ENCODE data around the gene ITGB3BP. TPM values are rescaled to one million over a fixed set of nuclear protein-coding genes. Genes with fewer than 3 reads are reported as not detected.

The ITGB3BP gene
- total and polyA plus RNA-seq, 2 of the 8 experiments (the other 6 are each of a cell fraction or from before 2014, with no cell fraction given): 17.6 to 49.1 TPM

GRCh38 chr1:63548877-63549276 lies 25.9 kb upstream of the ITGB3BP start:
- H3K18ac ChIP-seq (ENCODE audit: extremely low read depth, low read length): no peak overlapping the region
- no peak overlapping the region for H3K56ac ChIP-seq (replicated peaks; ENCODE audit: insufficient read length, low read depth, low read length)
- no peak overlapping the region for H4K5ac ChIP-seq (ENCODE audit: insufficient read length, low read depth, low read length)
- no peaks in the 10 kb centered on the region for H3K4me1 ChIP-seq (replicated peaks in 1 of 4; ENCODE audit: control insufficient read depth in 3 of 4, insufficient read depth in 4 of 4, low read length in 3 of 4)
- H3K23me2 ChIP-seq (ENCODE audit: low read depth, low read length): no peaks in the 10 kb centered on the region
- H3K4me2 ChIP-seq (ENCODE audit: insufficient read depth in 1 of 2, low read depth in 2 of 2, low read length in 2 of 2): no peak overlapping the region
- no peak overlapping the region for H3K4ac ChIP-seq (replicated peaks; ENCODE audit: insufficient read length, low read depth, low read length)
- H2AFZ ChIP-seq (ENCODE audit: low read length): no peak overlapping the region
- H3K36me3 ChIP-seq (ENCODE audit: control insufficient read depth in 2 of 4, insufficient read depth in 4 of 4, low read length in 3 of 4): no peaks in the 10 kb centered on the region
- no peaks in the 10 kb centered on the region for H3K9me3 ChIP-seq (ENCODE audit: insufficient read depth in 2 of 2, low read depth in 1 of 2, low read length in 1 of 2)
- H3K27me3 ChIP-seq (replicated peaks in 1 of 4; ENCODE audit: control insufficient read depth in 3 of 4, extremely low read depth in 1 of 4, insufficient read depth in 3 of 4, low read length in 3 of 4): no peaks in the 10 kb centered on the region
- no peak for DNase-seq (ENCODE audit: low read depth in 1 of 2, low spot score in 2 of 2)
- H3K79me2 ChIP-seq (ENCODE audit: control insufficient read depth in 1 of 2, insufficient read depth in 2 of 2, low read length in 2 of 2): no peaks in the 10 kb centered on the region
- H3K23ac ChIP-seq (ENCODE audit: insufficient read length): no peak overlapping the region
- WGBS, 2 experiments (ENCODE audit: extremely low coverage in 1 of 2, insufficient coverage in 1 of 2, insufficient read length in 1 of 2, insufficient replicate concordance in 2 of 2, low coverage in 1 of 2, low lambda C conversion rate in 2 of 2, missing lambda C conversion rate in 1 of 2): 97% methylated on average over 13 of the region's 13 CpGs; no CpG with 5 or more reads in 1 of the 2 experiments
- no peak overlapping the region for H3K4me3 ChIP-seq (ENCODE audit: extremely low read depth in 1 of 4, insufficient read depth in 2 of 4, low read depth in 3 of 4, low read length in 4 of 4)
- no peak overlapping the region for H3K27ac ChIP-seq (ENCODE audit: low read depth, low read length)
- no peak overlapping the region for H3K9ac ChIP-seq (replicated peaks in 1 of 4; ENCODE audit: extremely low read depth in 1 of 4, low read depth in 3 of 4, low read length in 3 of 4)
- no peak overlapping the region for H2AK5ac ChIP-seq (ENCODE audit: low read depth, low read length)
- H2BK15ac ChIP-seq (ENCODE audit: low read length): no peak overlapping the region
- POLR2A ChIA-PET (ENCODE audit: partially characterized antibody): no interaction called here
- no peak overlapping the region for H2BK20ac ChIP-seq (ENCODE audit: low read length)
- H2BK12ac ChIP-seq (ENCODE audit: low read depth, low read length): no peak overlapping the region
- no peak overlapping the region for H4K91ac ChIP-seq (replicated peaks; ENCODE audit: insufficient read length, low read length)
- no peak for FAIRE-seq
- no peak overlapping the region for H4K8ac ChIP-seq (ENCODE audit: extremely low read depth, insufficient read depth, low read length)
- no peaks in the 10 kb centered on the region for H4K20me1 ChIP-seq (replicated peaks in 1 of 2; ENCODE audit: control insufficient read depth in 1 of 2, insufficient read depth in 2 of 2, low read length in 2 of 2)
- no peak overlapping the region for H3K14ac ChIP-seq (ENCODE audit: insufficient read length)
- no peak overlapping the region for H2BK5ac ChIP-seq (ENCODE audit: low read depth, low read length)
- CTCF ChIA-PET (ENCODE audit: partially characterized antibody): interaction anchor here (0.6 to 1.2 kb wide), 3 partner anchors 9 to 68 kb away, joined by 3 to 4 read pairs (median 4); no protein-coding TSS in a partner anchor
- no peaks in the 10 kb centered on the region for H3K79me1 ChIP-seq (ENCODE audit: low read depth, low read length)
- H2BK120ac ChIP-seq (replicated peaks; ENCODE audit: low read depth, low read length): no peak overlapping the region
- TF ChIP-seq TCF12 (IDR thresholded peaks at IDR 0.05; ENCODE audit: low read depth, low read length): no peak
- no peak for TF ChIP-seq POLR2AphosphoS5 (IDR thresholded peaks at IDR 0.05; ENCODE audit: low read depth, low read length)
- TF ChIP-seq TAF1 (IDR thresholded peaks at IDR 0.05; ENCODE audit: low read depth, low read length): no peak
- no peak for TF ChIP-seq BRCA1 (IDR thresholded peaks at IDR 0.05; ENCODE audit: low read depth, low read length)
- no peak for TF ChIP-seq BACH1 (IDR thresholded peaks at IDR 0.05; ENCODE audit: low read length)
- no peak for TF ChIP-seq TEAD4 (IDR thresholded peaks at IDR 0.05; ENCODE audit: low read depth, low read length)
- no peak for TF ChIP-seq RAD21 (IDR thresholded peaks at IDR 0.05 in 1 of 2, conservative IDR thresholded peaks at IDR 0.05 in 1 of 2; ENCODE audit: low read depth in 2 of 2, low read length in 2 of 2)
- no peak for TF ChIP-seq SIRT6 (IDR thresholded peaks at IDR 0.05; ENCODE audit: low read length)
- no peak for TF ChIP-seq CTBP2 (IDR thresholded peaks at IDR 0.05; ENCODE audit: borderline replicate concordance, insufficient read depth, insufficient read length, low read length)
- no peak for TF ChIP-seq RNF2 (IDR thresholded peaks at IDR 0.05; ENCODE audit: borderline replicate concordance, low read depth, low read length, missing control alignments, poor library complexity, severe bottlenecking)
- TF ChIP-seq MAX (IDR thresholded peaks at IDR 0.05): no peak
- TF ChIP-seq SP1 (IDR thresholded peaks at IDR 0.05; ENCODE audit: low read depth, low read length): no peak
- TF ChIP-seq MAFK (IDR thresholded peaks at IDR 0.05; ENCODE audit: low read depth, low read length): no peak
- no peak for TF ChIP-seq USF2 (IDR thresholded peaks at IDR 0.05; ENCODE audit: low read length)

Data from H1 (cell line).